Fibroblast of upper back skin (primary cell): ENCODE data around the gene CFAP74.
A peak's percentile ranks its signal among the peaks of the same experiment; 100 is the strongest.

ENCODE experiments used
- DNase-seq: peaks from one replicate; pipeline ENCODE4 v3.0.0-alpha.2; 2013

Gene CFAP74

DNA sequence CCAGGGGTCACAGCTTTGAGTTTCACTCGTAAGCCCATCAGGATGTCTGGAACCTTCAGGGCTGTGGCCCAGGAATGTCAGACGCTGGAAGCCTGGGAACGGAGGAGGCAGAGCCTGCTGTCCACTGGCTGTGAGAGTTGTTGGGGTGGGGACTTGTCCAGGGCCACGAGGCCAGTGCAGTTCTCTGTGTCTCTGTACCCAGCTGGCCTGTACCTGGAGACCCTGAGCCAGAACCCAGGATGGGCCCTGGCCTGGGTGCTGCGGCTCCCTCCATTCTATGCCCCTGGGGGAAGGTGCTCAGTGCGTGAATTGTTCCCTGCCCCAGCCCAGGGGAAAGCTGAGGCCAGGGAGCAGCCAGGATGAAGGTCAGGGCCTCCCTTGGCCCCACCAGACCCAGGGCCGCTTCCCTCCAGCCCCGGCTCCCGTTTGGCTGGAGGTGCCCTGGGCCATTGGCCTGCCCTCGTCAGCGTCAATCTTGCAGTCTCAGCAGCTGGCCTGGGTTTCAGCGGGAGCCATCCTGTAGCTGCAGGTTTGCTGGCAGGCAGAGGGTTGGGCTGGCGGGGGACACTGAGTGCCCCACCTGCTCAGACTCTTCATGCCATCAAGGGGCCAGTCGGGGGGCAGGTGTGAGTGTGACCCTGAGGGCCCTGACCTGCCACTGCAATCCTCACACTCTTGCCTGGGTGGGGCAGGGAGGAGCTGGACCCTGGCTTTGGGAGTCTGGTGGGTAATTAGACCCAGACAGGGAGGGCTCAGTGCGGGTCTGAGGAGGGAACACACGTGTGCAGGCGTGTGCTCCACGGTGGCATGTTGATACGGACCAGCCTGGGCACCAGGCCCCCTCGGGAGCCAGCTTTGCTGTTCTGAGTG is 89.2 kb downstream of the CFAP74 start:
- DNase-seq = no peak

DNA sequence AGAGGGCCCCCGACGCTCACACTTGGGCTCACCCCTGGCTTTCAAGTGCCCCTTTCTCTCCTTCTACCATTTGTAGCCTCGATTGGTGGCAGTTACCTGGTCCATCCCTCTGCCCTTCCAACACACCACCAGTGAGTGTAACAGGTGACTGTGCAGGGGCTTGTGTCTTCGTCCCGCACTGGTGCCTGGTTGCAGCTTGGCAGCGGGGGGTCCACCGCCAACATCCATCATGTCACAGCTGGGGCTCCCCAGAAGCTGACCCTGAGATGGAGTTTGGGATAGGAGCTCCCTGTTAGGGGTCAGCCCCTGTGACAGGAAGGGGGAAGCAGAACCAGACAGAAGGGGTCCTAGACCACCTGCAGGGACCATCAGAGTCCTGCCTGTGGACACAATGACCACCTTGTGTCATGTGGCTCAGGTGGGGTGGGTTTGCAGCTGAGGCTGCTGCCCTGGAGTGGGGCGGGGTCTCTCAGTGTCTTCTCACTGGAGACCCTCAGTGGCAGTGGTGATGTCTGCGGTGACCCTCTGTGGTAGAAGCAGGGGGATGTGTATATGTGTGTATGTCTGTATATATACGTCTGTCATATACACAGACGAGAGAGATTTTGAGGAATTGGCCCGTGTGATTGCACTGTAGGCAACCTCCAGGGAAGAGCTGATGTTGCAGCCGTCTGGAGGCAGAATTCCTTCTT is 92.1 kb downstream of the CFAP74 start:
- DNase-seq = no peak

DNA sequence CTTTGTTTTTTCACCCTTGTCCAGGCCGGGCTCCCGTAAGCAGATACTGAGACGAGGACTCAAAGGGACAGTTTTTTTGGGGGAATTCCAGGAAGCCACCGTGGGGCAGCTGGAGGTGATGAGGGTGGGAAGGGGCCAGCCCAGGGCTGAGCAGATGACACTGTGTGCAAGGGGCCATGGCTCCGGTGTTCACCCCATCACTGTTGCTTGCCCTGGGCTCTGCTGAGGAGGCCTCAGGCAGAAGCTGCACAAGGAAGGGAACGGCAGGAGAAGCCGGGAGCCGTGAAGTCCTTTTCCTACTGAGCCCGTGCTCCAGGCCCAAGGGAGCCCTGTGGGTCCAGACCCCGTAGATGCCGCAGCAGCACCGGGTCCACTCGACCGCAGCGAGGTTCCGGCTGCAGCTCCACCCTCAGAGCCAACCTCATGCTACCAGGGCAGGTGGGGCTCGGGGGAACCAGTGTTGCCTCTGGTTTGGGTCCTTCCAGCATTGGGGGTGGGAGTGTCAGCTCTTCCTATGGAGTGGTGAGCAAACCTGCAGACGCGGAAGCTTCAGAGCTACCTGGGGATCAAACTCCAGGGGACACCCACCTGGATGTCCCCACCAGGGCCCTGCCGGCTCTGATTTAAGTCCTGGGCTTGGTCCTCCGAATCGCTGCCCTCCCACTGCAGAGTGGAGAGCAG is 92.8 kb downstream of the CFAP74 start:
- no peak for DNase-seq

DNA sequence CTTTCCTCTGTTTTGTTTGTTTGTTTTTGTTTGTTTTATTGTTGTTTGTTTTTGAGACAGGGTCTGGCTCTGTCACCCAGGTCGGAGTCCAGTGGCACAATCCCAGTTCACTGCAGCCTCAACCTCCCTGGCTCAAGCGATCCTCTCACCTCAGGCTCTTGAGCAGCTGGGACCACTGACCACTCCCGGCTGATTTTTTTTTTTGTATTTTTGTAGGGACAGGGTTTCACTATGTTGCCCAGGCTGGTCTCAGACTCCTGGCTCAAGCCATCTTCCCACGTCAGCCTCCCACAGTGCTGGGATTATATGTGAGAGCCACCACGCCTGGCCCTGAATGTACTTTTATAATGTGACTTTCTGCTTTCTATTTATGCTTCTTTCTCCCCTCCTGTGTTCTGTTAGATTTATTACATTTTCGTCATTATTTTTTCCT is 93.5 kb downstream of the CFAP74 start:
- DNase-seq = no peak

DNA sequence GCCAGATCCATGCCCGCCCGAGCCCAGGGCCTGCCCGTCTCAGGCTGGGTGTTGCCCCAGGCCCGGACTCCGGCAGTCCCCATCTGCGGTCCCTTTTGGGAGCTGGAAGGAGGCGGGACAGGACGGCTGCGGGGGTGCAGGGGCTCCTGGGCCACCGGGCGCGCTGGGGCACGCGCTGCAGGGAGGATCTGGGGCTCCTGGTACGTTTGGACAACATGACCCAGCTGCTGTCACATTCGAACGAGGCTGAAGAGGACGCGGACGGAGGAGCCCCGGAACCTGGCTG is 95.1 kb downstream of the CFAP74 start:
- DNase-seq = no peak

DNA sequence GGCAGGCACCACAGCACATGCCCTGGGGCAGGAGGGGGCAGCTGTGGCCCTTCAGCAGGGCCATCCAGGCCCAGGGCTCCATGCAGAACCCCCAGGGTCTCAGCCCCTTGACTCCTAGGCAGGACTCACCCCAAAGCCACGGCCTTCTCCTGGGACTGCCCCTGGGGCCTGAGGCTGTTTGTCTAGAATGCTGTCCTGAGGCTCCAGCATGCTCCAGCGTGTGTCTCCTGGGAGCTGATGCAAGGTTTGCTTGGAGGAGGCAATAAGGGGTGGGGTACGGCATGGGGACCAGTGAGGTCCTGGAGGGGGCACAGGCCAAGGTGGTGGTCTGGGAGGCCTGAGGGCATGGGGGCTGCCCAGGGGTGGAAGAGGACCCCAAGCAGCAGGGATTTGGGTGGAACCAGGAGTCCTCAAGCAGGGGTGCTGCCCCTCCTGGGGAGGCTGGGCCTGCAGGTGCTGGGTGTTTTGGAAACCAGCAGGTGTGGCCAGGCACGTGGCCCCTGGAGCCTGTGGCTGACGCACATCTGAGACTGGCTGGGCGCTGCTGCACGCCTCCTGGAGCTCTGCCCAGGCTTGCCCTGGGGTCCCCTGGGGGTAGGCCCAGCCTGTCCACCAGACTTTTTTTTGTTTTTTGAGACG is 96.4 kb downstream of the CFAP74 start:
- DNase-seq = peak; percentile 55

DNA sequence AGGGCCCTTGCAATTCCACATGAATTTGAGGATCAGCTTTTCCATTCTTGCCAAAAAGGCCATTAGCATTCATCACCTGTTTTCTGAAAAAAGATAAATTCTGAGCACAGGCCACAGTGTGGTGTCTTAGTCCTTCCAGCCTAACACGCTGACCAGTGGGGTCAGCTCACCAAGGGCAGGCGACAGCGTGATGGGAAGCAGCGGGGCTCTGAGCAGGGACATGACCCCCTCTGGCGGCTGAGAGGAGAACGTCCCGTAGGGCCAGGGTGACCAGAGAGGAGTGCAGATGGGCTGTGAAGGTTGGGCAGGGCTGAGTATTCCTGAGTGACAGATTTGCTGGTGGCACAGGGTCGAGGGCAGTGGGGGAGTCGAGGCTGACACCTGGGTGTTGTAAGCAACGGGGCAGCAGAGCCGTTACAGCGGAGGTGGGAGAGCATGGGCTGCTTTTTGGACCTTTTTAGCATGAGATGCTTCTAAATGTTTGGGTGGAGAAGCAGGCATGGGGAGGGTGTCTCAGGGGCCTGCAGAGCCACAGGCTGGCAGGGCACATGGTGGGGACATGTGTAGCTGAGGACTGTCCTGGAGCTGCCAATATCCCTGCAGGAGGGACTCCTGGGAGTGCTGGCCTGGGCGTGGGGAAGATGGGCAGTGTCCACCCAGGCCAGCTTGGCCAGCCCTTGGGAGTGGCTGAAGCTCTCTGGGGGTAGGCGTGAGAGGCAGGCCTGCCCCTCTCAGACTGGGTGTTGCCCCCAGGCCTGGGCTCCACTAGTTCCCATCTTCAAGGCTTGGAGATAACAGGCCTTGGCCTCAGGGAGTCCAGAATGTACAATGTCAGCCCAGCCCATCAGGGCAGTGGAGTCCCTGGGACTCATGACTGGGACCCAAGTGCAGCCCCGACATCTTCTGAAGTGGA is 97.1 kb downstream of the CFAP74 start:
- DNase-seq = peak; percentile 72

DNA sequence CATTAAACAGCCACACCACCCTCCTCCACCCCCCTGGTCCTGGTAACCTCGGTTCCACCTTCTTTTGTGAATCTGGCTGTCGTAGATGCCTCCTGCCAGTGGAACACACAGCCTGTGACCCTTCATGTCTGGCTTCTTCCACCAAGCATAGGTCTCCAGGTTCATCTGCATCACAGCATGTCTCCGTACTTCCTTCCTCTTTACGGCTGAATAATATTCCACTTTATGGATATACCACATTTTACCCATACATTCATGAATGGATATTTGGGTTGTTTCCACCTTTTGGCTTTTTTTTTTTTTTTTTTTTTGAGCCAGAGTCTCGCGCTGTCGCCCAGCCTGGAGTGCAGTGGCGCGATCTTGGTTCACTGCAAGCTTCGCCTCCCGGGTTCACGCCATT is 100.4 kb downstream of the CFAP74 start:
- DNase-seq = no peak

DNA sequence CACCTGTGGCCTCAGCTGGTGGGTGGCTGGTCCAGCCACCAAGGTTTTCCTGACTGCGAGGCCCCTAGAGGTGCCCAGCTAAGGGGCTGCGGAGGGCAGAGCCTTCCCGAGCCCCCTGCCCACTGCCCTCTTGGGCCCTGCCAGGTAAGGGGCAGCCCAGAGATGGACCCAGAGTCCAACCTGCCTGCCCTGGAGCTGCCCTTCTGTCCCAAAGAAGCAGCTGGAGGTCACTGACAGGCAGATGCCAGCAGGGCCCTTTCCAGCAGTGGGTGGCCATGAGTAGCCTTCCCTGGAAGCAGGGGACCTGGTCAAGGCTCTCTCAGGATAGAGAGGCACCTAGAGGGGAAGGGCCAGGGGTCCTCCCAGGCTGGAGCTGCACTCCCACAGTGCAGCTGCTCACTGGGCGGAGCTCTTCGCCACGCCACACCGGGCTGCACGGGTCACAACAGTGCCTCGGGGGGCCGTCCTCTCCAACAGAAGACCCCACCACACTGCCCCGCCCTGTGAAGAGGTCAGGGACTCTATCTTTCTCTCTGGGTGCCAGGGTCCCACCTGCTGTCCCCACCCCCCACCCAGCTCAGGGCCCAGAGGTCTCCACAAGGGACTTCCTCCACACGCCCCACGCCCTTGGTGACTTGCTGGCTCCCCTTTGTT is 101.8 kb downstream of the CFAP74 start:
- DNase-seq = no peak

DNA sequence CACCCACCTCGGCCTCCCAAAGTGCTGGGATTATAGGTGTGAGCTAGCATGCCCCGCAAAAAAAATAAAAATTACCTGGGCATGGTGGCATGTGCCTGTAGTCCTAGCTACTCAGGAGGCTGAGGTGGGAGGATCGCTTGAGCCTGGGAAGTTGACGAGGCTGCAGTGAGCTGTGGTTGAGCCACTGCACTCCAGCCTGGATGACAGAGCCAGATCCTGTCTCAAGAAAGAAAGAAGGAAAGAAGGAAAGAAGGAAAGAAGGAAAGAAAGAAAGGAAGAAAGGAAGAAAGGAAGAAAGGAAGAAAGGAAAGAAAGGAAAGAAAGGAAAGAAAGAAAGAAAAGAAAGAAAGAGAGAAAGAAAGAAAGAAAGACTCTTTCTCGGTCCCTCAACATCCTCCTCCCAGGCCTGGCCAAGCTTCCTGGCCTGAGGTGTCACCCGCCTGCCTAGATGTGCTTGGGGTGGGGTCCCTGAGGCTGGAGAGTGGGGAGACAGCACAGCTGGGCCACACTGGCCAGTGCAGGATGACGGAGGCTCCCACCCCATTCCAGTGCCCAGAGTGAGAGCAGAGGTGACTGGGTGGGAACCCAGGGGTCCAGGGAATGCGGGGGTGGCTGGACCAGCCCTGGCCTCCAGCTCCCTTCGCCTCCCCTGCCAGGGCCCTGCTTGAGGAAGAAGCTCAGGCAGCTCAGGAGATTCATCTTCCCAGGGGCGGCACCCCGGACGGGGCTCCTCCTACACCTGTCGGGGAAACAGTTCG is 102.5 kb downstream of the CFAP74 start:
- no peak for DNase-seq

DNA sequence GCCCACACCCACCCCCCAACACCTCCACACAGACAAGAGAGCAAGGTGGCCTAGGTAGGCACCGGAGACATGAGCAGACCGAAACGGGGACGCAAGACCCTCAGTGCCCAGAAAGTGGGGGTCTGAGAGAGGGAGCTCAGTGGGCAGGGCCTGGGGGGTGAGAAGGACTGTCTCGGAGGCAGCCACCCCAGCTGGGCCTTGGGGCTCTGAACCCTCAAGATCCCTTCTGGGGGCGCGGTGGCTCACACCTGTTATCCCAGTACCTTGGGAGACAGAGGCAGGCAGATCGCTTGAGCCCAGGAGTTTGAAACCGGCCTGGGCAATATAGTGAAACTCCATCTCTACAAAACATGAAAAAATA is 103.6 kb downstream of the CFAP74 start:
- DNase-seq = no peak

DNA sequence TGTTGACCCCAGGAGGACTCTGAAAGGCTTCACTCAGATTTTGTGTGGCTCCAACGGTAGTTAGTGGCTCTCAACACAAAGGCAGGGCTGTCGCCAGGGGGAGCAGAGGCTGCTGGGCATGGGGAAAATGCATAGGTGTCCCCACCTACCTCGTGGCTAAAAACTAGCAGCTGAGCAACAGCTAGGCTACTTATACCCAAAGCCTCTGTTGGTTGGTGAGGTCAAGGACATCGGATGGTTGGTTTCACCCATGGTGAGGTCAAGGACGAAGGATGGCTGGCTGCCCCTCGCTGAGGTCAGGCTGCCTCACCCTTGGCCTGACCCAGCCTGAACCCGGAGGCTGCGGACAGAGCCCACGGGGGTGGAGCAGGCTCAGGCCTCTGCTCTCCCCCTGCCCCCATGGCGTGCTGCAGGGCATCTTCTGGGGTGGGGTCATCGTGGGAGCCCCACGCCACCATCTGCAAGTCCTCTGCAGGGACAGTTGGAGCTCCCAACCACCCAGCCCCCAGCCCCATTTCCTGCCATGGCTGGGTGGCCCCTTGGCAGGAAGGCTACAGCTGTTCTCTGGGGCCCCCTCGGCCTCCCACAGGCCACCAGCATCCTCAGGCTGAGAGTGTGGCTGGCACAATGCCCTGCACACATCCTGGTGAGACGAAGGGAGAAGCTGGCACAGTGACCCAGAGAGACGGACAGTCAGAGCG is 104.2 kb downstream of the CFAP74 start:
- no peak for DNase-seq

DNA sequence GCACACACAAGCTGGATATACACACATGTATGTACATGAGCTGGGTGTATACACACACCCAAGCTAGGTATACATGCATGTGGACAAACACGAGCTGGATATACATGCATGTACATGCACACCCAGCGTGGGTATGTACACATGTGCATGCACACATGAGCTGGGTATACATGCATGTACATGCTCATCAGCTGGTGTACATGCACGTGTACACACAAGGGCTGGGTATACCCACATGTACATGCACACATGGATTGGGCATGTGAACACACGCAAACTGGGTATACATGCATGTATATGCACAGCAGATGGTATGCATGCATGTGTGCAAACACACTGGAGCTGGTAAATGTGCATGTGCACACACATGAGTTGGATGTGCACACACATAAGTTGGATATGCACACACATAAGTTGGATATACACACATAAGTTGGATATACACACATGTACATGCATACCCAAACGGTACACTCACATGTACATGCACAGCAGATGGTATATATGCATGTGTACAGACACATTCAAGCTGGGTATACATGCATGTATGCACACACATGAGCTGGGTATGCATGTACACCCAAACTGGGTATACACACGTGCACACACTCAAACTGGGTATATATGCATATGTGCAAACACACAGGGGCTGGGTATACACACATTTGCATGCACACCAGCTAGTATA is 105.2 kb downstream of the CFAP74 start:
- no peak for DNase-seq

DNA sequence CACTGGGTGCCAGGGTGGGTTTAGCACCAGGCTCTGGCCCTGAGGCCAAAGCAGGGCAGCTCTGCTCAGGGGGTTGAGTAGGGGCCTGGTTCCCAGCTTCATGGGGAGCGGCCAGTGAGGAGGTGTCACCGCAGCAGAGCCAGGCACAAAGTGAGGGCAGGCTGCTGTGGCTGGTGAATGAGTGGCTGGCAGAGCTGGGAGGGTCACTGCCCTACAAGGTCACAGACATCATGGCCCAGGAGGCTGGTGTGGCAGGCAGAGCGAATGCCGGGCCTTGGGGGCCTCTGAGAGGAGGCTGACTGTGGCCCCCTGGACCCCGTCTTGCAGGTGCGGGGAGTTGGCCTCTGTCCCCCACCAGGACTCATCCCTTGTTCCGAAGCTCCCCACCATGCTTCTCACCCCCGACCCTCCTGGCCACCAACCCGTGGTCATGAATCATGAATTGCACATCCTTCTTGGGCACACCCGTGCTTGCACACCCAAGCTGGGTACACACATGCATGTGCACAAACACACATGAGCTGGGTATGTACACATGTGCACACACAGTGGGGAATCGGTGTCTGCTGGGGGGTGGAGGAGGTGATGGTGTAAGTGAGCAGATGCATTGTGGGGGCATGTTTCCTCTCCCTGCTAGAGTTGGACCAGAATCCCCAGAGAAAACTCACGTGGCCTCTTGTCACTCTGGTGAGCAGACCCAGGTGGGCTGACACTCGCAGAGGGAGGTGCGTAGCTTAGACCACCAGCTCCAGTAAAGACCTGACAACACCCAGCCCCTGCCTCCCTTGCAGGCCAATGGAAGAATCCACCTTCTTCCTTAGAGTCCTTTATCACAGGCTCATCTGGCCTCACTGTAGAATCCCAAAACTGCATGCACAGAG is 107.9 kb downstream of the CFAP74 start:
- no peak for DNase-seq

DNA sequence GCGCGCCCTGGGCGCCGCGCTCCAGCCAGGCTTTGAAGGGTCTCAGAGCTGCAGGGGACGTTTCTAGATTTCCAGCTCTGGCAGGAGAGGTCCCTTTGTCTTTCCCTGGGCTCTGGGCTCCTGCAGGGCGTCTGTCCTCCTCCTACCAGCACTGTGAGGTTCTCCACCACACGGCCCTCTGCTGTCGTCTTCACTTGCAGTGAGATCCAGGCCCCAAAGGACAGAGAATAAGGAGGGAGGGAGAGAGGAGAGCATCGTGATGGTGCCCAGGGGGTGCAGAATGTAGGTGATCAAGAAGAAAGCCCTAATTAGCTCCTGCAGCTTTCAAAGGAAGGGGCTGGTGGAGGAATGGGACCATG is 108.5 kb downstream of the CFAP74 start:
- DNase-seq = no peak

DNA sequence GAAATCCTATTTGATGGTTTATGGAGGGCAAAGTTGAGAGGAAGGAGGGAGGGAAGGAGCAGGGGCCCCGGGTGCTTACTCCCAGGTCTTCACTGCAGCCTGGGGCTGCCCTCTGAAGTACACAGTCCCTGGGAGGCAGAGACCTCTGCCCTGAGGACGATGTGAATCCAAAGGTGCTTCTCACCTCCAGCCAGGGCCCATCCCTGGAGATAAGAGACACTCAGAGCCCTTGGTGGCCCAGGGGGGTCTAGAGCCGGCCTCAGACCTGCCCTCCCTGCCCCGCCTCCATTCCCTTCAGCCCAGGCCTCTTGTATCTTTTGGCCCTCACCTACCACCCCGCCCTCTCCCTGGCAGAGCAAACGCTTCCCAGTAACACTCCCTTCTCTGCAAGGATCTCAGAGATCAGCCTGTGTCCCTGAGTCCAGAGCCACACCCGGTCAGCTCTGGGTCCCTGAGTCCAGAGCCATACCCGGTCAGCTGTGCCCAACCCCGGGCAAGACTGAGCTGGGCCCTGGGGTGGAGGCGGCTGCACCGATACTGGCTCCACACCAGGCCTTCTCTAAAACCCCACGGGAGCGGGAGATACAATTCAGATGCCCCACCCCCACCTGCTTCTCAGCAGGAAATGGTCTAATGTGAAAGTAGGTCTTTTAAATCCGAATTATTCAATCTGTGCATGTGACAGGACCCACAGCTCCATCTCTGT is 109.1 kb downstream of the CFAP74 start:
- DNase-seq = no peak

DNA sequence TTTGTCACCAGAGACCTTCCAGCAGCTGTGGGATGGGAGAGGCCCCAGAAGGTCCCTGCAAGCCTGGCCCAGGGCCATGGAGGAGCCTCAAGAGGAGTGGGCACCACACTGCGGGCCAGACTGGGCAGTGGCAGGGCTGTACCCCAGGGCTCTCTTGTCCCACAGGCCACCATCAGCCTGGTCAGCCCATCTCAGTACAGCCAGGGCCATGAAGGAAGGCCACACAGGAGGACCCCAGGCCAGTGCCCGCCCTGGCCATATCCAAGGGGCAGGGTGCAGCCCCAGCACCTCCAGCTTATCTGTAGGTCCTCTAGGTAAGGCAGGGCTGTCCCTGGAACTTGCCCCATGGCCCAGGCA is 109.6 kb downstream of the CFAP74 start:
- DNase-seq = no peak

DNA sequence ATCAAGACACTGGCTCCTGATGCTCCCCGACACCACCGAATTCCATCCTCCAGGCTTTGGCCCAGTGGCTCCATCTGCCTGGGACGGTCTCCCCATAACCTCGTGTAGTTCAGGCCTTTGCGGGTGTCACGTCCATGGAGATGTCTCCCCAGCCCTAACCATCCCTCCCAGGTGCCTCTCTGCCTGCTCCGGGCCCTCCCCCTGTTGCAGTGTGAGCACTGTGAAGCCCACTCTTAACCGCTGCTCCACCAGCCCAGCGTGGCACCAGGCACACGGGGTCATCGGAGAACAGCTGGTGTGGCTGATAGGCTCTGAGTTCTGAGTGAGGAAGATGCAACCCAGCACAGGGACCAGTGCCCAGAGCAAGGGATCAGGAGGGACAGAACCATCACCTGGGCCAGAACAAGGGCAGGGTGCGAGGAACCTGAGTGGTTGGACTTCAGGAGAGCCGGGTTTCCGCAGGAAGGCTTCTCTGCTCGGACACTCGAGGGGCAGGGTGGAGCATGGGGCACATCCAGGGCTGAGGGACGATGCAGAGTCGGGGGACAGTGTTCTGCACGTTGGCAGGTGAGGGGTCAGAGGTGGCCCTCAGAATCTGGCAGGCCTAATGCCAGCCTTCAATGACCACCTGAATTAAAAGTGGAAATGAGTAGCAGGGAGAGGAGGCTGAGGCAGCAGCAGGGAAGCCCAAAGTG is 110.1 kb downstream of the CFAP74 start:
- no peak for DNase-seq
